GM06990 (cell line): ENCODE results near the gene ADARB2.
A peak's percentile ranks its signal among the peaks of the same experiment; 100 is the strongest.

Source experiments
- DNase-seq: peaks from one replicate; pipeline ENCODE4 v3.0.0-alpha.2; 2011; ENCODE audit not compliant: insufficient read length; ENCODE audit errors: extremely low read depth
- H3K27me3 ChIP-seq: replicated peaks from 2 replicates; pipeline ENCODE4 v1.6.0; 2011; ENCODE audit warnings: low read length; ENCODE audit not compliant: control insufficient read depth, insufficient read depth
- H3K36me3 ChIP-seq: 2 replicates; pipeline ENCODE4 v1.5.1; 2011; ENCODE audit warnings: low read length; ENCODE audit not compliant: control insufficient read depth, insufficient read depth
- H3K4me3 ChIP-seq: replicated peaks from 2 replicates; pipeline ENCODE4 v1.5.1; 2011; ENCODE audit warnings: low read depth, mild to moderate bottlenecking, control low read depth, low read length
- CTCF ChIP-seq: IDR thresholded peaks from 2 replicates; pipeline ENCODE4 v1.5.1; 2011; ENCODE audit warnings: low read length, control low read depth, mild to moderate bottlenecking, inconsistent platforms; ENCODE audit not compliant: insufficient read depth, poor library complexity, severe bottlenecking

ADARB2 gene

GRCh38 chr10:1737222-1738061 lies at the start of gene ADARB2:
TSS of gene ADARB2 (minus strand) at chr10:1737525.
- DNase-seq: peak; percentile 87
- H3K27me3 ChIP-seq: no peaks in the 10 kb centered on the region
- TF ChIP-seq CTCF: no peak
- H3K36me3 ChIP-seq: no peaks in the 10 kb centered on the region
- H3K4me3 ChIP-seq: peak within 1 kb of the TSS; percentile 87

GRCh38 chr10:1785835-1786234 lies 48.5 kb upstream of the ADARB2 start:
- TF ChIP-seq CTCF: no peak
- DNase-seq: no peak
- H3K27me3 ChIP-seq: no peaks in the 10 kb centered on the region; the same call in 1 of the 2 replicates
- no peaks in the 10 kb centered on the region for H3K36me3 ChIP-seq
- H3K4me3 ChIP-seq: no peak overlapping the region

GRCh38 chr10:1782841-1783240 lies 45.5 kb upstream of the ADARB2 start:
- DNase-seq: no peak
- Histone ChIP-seq H3K36me3 (no peaks in the 10 kb centered on the region), H3K4me3 (no peak overlapping the region), H3K27me3 (no peaks in the 10 kb centered on the region; the same call in 1 of the 2 replicates)
- TF ChIP-seq CTCF: no peak

GRCh38 chr10:1779796-1780195 lies 42.5 kb upstream of the ADARB2 start:
- no peak for DNase-seq
- no peak overlapping the region for H3K4me3 ChIP-seq

DNA sequence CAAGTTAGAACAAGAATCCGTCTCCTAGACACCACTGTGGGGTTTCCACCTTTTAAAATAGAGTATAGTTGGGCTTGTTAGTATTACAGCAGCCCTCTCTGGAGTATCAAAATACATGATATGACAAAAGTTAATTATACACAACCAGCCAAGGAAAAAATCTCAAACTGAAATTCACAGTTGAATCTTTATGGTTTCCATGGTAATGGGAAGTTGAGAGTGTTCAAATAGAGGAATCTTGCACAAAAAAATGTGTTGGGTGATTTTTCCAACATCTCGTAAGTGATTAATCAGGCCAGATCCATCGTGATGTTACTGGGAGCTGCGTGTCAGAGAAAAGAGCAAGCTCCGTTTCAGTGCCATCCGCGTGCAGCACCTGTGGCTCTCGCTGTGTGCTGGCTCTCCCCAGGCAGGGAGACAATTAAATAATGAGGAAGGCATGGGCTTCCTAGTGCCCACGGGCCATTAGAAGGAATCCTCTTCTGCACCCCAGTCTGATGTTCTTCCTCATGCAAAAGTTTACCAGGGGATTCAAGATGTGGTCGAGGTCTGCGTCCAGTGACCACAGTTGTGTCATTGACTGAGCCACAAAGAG lies 41.1 kb upstream of the ADARB2 start:
- no peaks in the 10 kb centered on the region for H3K36me3 ChIP-seq
- no peak for TF ChIP-seq CTCF
- no peak overlapping the region for H3K4me3 ChIP-seq
- no peak for DNase-seq
- H3K27me3 ChIP-seq: no peaks in the 10 kb centered on the region

More at GRCh38 chr10:1779796-1780195, 42.5 kb upstream of the ADARB2 start:
- H3K27me3 ChIP-seq: no peaks in the 10 kb centered on the region
- no peaks in the 10 kb centered on the region for H3K36me3 ChIP-seq
- TF ChIP-seq CTCF: no peak
